Measurements from ENCODE around the gene EIF5A2.

The EIF5A2 gene

GRCh38 chr3:170848292-170848917 is 60.0 kb downstream of the EIF5A2 start:
- peak in 1 of 2 donors; percentile 32 for DNase-seq

DNA sequence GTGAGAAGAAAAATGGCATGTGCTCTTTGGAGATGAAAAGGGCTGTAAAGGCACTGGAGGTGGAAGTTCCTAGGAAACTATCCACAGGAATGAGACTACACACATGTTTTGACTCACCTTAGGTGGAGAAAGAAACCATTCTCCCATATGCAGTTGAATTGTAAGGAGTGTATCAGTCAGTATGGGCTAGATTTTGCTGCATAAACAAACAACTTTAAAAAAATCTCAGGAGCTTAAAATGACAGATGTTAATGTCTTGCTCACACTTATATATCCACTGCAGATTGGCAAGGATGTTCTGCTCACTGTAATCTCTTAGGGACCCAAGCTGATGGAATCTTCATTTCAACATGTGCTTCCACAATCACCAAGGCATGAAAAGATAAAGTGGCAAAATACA is 64.1 kb downstream of the EIF5A2 start:
- no peak for DNase-seq

DNA sequence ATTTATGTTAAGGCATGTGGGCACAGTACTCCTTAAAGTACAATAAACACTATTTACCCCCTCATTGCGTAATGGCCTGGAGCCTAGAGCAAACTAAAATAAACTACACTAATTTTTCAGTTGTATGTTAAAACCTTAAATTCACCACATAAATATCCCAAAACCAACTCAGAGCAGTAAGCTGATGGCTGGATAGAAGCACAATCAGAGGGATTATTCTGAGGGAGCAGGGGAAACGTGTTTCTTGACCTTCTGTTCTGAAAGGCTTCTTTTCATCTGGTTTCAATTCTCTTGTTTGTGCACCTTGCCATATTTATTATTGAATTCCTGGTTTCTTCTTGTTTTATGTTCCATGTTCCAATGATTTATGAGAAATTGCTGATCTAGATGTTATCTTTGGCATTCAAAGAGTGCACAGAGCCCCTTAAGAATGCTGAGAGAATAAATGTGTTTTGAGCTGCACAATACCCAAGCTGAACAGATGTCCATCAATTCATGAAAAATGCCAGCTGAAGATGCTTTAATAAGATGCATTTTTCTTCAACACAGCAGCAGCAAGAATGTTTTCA is 68.1 kb downstream of the EIF5A2 start:
- no peak for DNase-seq

DNA sequence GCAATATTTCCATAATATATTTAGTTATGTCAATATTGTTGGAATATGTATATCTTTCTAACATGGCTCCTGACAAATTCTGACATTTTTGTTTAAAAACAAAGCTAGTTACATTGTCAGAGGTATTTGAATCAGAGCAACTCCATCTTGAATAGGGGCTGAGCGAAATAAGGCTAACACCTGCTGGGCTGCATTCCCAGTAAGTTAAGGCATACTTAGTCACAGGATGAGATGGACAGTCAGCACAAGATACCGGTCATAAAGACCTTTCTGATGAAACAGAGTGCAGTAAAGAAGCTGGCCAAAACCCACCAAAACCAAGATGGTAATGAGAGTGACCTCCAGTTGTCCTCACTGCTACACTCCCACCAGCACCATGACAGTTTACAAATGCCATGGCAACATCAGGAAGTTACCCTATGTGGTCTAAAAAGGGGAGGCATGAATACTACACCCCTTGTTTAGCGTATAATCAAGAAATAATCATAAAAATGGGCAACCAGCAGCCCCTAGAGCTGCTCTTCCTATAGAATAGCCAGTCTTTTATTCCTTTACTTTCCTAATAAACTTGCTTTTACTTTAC is 68.8 kb downstream of the EIF5A2 start:
- no peak for DNase-seq
